ENCODE data around the gene WASF2.
A peak's percentile ranks its signal among the peaks of the same experiment; 100 is the strongest.
"Not testable (repeated sequence)": the region's sequence is repeated elsewhere in the genome, so short reads cannot be mapped to it uniquely, and the experiment has no call there.

Gene WASF2

GRCh38 chr1:27447883-27448282, 42.1 kb downstream of the WASF2 start:
- DNase-seq (ENCODE audit: low read depth) = no peak

GRCh38 chr1:27447399-27447798, 42.6 kb downstream of the WASF2 start:
- no peak for DNase-seq (ENCODE audit: low read depth)

GRCh38 chr1:27446496-27447020, 43.4 kb downstream of the WASF2 start:
- no peak for DNase-seq (ENCODE audit: low read depth)

- DNase-seq (ENCODE audit: low read depth) = no peak
Measured at GRCh38 chr1:27445177-27445936, 44.6 kb downstream of the WASF2 start.

GRCh38 chr1:27444632-27445031, 45.3 kb downstream of the WASF2 start:
- no peak for DNase-seq (ENCODE audit: low read depth)

- DNase-seq (ENCODE audit: low read depth) = no peak
Measured at GRCh38 chr1:27439150-27439549, 50.8 kb downstream of the WASF2 start.

GRCh38 chr1:27438621-27439061, 51.3 kb downstream of the WASF2 start:
- no peak for DNase-seq (ENCODE audit: low read depth)

- no peak for DNase-seq (ENCODE audit: low read depth)
Measured at GRCh38 chr1:27436204-27437159, 53.5 kb downstream of the WASF2 start.

GRCh38 chr1:27435566-27436203, 54.3 kb downstream of the WASF2 start:
- DNase-seq (ENCODE audit: low read depth) = no peak

GRCh38 chr1:27433706-27434105, 56.3 kb downstream of the WASF2 start:
- DNase-seq (ENCODE audit: low read depth) = no peak

GRCh38 chr1:27432725-27433124, 57.2 kb downstream of the WASF2 start:
- not testable (repeated sequence) for DNase-seq (ENCODE audit: low read depth)

GRCh38 chr1:27431601-27431940, 58.4 kb downstream of the WASF2 start:
- DNase-seq (ENCODE audit: low read depth) = no peak

GRCh38 chr1:27430903-27431600, 58.9 kb downstream of the WASF2 start:
- no peak for DNase-seq (ENCODE audit: low read depth)

- DNase-seq (ENCODE audit: low read depth) = no peak
Measured at GRCh38 chr1:27429029-27429425, 60.9 kb downstream of the WASF2 start.

- DNase-seq (ENCODE audit: low read depth) = no peak
Measured at GRCh38 chr1:27428316-27429028, 61.5 kb downstream of the WASF2 start.

- no peak for DNase-seq (ENCODE audit: low read depth)
Measured at GRCh38 chr1:27427816-27428315, 62.1 kb downstream of the WASF2 start.

- DNase-seq (ENCODE audit: low read depth) = no peak
Measured at GRCh38 chr1:27427329-27427728, 62.6 kb downstream of the WASF2 start.

GRCh38 chr1:27423709-27424108, 66.3 kb downstream of the WASF2 start:
- DNase-seq (ENCODE audit: low read depth) = no peak

- peak; percentile 42 for DNase-seq (ENCODE audit: low read depth)
Measured at GRCh38 chr1:27418326-27419185, 71.4 kb downstream of the WASF2 start.

GRCh38 chr1:27417713-27418112, 72.3 kb downstream of the WASF2 start:
- DNase-seq (ENCODE audit: low read depth) = no peak

All from stimulated activated CD8-positive, alpha-beta memory T cell treated with anti-CD3 and anti-CD28 coated beads, Interleukin-4, amount 100 ng/mL, for 24 hours (primary cell).